Subcutaneous adipose tissue (tissue), 4 donors: ENCODE results near the gene ATR. TPM values are rescaled to one million over a fixed set of nuclear protein-coding genes. Genes with fewer than 3 reads are reported as not detected.

Experiments used
- total RNA-seq, 4 donors: library from RNA; depleted of rRNA; stranded (reverse); fragments of >200 nt; gene quantifications; one replicate each; pipeline ENCODE4 v1.1.0, GENCODE V29; 2016
- TF ChIP-seq, protein P1 (sequence below): fragments of 450-650 bp; IDR thresholded peaks from one replicate; pipeline ENCODE4 v1.5.1; 2016; ENCODE audit warnings: low read depth, mild to moderate bottlenecking, control low read depth, antibody characterized with exemption, moderate library complexity

ATR gene
- total RNA-seq, 4 donors from 2014 or later: 22.6 to 51.5 (median 24.9) TPM

DNA sequence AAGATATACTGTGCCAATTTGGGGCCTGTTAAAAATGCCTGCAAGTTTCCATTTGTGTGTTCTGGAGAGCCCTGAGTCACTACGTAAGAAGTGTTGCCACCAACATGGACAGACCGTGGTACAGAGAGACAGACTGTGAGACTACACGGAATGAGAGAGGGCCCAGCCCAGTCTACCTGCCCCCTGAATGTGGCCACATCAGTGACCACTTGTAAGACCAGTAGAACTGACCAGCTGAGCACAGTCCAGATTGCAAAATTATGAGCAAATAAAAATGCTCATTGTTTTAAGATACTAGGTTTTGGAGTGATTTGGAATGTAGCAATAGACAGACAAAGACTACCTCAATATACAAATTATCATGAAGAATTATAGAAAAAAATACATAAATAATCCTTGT, 42.0 kb downstream of the ATR start:
- TF ChIP-seq, protein P1, sequence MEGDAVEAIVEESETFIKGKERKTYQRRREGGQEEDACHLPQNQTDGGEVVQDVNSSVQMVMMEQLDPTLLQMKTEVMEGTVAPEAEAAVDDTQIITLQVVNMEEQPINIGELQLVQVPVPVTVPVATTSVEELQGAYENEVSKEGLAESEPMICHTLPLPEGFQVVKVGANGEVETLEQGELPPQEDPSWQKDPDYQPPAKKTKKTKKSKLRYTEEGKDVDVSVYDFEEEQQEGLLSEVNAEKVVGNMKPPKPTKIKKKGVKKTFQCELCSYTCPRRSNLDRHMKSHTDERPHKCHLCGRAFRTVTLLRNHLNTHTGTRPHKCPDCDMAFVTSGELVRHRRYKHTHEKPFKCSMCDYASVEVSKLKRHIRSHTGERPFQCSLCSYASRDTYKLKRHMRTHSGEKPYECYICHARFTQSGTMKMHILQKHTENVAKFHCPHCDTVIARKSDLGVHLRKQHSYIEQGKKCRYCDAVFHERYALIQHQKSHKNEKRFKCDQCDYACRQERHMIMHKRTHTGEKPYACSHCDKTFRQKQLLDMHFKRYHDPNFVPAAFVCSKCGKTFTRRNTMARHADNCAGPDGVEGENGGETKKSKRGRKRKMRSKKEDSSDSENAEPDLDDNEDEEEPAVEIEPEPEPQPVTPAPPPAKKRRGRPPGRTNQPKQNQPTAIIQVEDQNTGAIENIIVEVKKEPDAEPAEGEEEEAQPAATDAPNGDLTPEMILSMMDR: no peak

DNA sequence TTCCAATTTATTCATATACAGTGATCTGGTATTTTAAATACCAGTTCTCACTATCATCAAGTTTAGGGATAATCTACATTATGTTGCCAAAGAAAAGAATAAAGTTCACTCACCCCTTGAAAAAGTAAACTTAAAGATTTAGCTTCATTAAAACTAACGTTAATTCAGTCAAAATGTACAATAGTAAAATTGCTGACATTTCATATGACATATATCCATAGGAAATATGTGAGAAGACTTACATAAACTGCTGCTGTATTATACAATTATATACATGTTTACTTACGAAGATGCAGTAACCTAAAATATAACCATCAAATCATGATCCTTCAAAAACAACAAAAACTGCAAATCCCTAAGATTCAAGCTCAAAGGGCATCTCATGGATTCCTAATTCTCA, 44.0 kb downstream of the ATR start:
- TF ChIP-seq, protein P1: no peak

DNA sequence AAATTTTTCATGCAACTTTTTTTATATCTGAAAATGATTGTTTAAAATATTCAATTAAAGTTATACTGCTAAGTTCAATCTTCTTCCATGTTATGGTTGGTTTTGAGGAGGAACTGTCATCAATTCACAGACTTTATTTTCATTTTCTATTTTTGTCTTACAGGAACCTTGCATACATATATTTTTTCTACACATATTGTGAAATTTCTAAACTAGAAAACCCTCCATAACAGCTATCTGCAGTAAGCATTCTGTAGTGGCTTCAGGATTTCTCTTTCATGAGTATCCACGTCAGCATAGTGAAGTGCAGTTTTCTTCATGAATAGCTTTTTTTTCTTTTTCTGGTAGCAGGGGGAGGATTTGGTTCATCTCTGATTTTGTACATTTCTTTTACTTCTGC, 48.2 kb downstream of the ATR start:
- TF ChIP-seq, protein P1: no peak

DNA sequence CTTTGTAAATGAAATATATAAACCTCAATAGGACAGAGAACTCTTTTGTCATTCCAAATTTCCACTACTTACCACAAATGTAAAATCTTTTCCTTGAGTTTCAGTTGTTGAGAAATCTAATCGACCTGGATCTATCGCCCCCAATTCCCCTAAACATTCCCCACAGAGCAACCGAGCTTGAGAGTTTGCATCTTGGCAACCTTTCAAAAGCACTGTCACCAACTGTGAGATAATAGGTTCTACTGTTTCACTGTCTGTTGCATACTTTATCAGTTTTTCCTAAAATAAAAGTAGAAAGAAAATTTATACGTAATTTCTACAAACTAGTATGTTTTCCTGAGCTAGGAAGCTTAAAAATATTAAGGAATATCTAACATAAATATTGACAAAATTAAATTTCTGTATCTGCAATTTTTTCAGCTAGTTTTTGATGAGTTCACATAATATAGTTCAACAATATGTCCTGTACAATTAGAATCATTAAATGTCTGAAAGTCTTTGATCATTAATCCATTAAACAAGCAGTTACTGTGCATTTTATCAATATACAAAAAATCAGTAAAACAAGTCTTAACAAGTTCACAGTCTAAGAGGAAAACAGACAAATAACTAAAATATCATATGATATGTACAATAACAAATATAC, 54.5 kb downstream of the ATR start:
- TF ChIP-seq, protein P1: no peak

DNA sequence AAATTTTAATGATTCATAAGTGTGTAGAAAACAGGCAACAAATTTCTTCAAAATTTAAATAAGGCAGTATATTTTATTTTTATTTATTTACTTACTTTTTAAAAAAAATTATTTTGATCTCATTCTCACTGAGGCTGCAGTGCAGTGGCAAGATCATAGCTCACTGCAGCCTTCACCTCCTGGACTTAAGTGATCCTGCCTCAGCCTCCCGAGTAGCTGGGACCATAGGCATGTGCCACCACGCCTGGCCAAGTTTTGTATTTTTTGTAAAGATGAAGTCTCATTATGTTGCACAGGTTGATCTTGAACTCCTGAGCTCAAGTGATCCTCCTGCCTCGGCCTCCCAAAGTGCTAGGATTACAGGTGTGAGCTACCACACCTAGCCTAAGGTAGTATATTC, 69.5 kb downstream of the ATR start:
- TF ChIP-seq, protein P1: no peak

DNA sequence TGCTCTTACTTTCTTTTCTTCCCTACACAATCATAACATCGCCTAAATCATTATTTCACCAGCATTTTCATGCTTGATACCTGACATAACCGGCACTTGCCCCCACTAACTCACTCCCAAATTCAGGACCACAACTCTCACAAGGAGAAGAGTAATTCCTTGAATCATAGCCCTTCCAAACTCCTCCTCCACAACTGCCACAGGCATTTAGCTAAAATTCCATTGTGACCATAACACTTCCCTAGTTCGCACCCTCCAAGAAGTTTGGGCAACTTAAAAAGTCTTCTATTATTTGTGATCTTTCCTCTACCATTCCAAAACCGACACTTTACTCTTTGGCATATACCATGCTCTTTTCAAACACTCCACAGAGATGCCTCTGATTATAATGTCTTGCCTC, 71.3 kb downstream of the ATR start:
- TF ChIP-seq, protein P1: no peak

DNA sequence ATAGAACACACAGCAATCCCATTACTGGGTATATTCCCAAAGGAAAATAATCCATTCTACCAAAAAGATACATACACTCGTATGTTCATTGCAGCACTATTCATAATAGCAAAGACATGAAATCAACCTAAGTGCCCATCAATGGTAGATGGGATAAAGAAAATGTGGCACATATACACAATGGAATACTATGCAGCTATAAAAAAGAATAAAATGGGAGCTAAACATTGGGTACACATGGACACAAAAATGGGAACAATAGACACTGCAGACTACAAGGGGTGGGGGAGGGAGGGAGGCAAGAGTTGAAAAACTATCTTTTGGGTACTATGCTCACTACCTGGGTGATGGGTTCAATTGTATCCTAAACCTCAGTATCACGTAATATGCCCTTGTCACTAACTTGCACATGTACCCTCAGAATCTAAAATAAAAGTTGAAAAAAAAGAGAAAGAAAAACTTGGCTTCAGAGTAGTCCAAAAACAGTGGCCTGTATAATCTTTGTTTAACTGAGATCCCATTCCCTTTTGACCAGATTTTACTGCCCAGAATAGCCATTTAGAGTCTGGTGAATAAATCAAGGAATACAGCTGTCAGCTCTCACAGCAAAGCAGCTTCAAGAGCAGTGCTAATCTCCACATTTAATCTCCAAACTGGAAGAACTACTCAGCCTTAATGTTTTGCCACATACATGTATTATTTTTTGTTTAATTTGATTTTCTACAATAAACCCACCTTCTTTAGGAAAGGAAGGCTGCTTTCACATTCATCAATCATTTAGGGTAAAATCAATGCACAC, 76.1 kb downstream of the ATR start:
- TF ChIP-seq, protein P1: no peak
